ENCODE data around the gene NAT8L.

The NAT8L gene

DNA sequence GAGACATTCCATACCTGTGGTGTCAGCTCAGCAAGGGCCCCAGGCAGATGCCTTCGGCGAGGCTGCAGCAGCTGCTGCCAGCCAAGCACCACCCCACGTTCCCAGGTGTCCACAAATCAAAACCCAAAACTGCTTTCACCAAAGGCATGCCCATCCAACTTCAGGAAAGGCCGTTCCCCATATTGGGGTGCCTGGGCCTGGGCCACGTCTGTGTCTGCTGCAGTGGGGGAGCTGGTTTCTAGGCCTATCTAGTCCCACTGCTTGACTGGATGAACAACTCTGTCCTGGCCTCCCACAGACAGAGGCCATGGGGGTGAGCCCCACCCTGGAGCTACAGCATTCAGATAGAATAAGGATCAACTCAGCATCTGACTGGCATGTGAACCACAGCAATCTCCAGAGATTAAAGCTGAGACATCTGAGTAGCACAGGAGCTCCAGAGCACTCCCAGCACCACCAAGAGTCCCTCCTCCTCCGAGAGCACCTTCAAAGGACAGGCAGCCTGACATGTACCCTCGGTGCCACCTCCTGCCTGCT lies 37.0 kb downstream of the NAT8L start:
- peak; percentile 53 for DNase-seq

DNA sequence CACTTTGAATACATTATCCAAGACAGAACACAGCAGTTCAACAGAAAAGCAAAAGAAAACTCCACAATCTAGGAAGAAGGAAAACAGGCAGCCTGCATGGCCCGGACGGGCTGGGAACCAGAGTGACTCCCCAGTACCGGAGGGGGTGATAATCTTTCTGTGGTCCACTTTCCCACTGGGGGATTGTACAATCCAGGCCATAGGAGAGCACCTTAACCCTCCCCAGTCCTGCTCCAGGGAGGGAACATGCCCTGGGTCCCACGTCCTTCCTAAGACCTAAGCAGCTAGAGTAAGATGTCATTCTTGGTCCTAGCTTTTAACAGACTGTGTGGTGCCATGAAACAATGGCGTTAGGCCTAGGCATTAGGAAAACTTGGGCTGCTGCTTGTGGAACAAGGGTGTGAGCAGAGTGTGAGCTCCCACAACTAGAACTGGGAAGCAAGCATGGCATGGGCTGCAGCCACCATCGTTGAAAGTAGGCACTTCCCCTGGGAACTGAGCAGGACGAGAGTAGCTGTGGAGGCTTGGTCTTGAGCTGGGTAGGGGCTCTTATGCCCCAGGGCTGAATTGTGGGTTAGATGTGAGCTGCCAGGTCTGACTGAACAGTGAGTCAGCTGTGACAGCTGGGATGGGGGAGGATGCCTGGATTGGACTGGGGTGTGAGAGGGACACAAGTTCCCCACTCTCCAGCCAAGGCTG lies 42.4 kb downstream of the NAT8L start:
- DNase-seq, result no peak

DNA sequence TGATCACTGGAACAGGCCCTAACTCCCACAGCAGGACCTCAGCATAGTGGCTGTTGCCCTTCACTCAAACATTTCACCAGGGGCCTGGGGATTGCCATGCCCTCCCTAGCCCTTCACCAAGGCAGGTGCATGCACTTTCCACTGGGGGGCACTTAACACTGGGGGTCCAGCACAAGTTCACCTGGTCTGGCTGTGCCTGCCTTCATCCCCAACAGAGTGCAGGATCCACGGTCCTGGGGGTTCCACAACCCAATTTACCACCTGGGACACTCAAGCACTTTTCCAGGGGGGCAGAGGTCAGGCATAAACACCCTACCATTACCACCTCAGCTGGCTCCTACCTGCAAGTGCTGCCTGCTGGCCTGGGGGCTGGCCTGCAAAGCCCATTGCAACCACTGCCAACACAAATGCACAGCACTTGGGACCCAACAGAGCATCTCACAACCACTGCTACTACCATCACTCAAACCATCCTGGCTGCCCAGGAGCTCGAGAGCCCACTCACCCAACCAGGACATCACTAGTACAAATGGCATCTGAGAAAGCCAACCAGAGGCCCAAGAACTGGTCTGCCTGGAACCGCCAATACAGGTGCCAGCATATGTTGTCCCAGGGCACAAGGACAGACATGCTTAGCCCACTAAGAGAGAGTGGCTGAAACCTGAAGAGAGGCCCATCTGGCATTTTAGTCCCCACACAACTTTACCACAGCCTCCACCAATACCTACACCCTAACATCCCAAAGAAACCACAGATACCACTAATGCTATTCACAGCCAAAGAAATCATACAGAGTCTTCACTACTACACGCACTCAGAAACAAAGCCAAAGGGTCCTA lies 43.1 kb downstream of the NAT8L start:
- DNase-seq, result no peak

DNA sequence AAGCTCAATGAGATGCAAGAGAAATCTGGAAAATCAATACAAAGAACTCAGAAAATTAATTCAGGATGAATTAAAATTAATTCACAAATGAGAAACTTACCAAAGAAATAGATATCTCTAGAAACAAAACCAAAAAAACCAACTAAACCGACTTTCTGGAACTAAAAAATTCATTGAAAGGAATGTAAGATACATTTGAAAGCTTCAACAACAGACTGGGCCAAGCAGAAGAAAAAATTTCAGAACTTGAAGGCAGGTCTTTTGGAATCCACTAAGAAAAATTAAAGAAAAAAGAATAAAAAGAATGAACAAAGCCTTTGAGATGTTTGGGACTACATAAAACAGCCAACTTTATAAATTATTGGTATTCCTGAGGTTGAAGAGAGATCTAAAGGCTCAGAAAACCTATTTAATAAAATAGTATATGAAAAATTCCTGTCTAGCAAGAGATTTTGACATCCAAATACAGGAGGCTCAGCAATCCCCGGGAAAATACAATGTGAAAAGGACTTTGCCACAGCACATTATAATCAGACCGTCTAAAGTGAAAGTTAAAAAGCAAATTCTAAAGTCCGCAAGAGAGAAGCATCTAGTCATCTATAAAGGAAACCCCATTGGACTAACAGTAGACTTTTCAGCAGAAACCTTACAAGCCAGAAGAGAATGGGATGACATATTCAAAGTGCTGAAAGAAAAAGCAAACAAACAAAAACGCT lies 44.2 kb downstream of the NAT8L start:
- no peak for DNase-seq

DNA sequence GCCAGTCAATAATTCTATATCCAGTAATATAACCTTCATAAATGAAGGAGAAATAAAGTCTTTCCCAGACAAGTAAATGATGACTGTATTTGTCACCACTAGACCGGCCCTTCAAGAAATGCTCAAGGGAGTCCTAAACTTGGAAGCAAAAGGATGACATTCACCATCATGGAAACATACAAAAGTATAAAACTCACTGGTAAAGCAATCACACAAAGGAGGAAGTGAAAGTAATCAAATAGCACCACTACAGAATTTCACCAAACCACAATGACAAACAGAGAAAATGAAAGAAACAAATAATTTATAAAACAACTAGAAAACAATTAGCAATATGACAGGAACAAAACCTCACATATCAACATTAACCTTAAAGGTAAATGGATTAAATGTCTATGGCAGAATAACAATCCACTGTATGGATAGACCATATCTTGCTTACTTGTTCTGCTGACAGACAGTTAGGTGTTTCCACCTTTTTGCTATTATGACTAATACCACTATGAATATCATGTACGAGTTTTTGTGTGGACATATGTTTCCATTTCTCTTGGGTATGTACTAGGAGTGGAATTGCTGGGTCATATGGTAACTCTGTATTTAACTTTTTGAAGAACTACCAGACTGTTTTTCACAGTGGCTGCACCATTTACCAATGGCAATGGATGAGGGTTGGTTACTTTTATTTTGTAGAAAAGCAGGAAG lies 44.9 kb downstream of the NAT8L start:
- DNase-seq, result no peak

DNA sequence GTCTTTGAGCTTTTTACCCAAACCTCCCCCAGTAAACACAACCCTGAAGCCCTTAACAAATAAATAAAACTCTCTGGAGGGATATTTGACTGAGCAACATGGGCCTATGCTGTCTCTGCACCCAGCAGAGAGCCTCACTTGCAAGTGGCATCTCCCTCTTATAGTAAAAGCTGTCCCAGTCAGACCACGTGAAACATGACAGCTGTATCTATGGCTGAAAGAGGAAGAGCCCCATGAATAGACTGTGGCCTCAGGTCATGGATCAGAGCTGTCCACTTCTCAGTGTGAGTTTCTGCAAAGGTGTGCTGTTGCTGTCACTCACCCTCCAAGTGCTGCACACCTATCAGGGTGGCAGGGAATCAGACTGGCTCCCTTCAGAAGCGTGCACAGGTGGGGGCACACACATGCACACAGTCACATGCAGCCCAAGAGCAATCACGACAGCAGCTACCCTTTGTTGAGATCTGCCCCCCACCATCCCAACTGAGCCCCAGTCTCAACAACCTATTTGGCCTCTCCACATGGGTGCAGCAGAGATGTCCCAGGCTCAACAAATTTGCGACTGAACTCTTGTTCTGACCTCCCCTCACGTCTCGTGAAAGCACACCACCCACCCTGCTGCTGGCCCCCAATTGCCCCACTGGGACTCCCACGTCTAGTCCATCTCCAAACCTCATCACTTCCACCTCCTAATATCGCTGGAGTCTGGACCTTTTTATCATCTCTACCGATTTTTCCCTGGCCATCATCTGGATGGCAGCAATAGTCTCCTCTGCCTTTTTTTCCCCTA lies 45.6 kb downstream of the NAT8L start:
- no peak for DNase-seq

DNA sequence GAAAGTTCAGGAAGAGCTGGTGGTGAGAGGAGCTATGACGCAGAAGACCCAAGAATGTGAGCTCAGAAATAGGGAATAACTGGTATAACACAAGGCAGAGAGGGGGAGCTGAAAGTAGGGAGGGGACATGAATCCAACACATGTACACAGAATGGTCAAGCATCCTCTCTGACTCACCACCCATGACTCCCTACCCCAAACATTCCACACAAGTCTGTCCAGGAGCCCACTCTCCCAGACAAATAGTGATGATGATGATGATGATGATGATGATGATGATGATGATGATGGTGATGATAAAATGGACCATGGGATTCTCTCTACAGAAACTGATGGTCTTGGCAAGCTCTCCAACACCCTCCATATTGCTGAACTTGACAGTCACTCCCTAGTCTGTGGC lies 46.4 kb downstream of the NAT8L start:
- DNase-seq, result no peak

DNA sequence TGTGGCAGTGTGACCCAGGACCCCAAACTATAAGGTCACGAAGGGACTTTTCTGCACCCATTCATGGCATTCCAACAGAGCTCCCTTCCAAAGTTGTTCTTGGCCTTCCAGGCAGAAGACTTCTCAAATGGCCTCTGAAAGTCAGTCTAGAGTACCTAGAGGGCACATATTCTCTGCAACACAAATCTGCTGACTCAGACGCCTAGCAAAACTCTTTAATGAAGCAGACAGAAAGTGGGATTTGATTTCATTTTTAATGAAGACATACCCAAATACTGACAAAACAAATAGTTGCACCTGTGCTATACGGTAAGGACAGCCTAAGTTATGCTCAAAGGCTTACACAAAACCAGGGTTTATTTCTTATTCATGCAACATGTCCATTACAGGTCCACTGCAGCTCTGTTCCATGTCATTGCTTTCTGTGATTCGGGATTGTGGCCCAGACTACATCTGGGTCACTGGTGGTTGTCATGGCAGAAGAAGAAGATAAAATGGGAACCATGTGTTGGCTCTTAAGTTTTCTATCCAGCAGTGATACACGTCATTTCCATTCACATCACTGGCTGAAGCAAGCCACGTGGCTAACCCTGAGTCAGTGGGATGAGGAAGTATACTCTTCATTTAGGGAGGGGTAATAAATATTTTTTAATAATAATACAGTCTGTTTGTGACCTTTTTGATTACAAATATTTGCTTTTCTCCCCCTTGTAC lies 57.7 kb downstream of the NAT8L start:
- DNase-seq, result no peak

Data from kidney glomerular epithelial cell (primary cell).